GM13976 (cell line): ENCODE results near the gene TRIM5.

ENCODE experiments used
- DNase-seq: peaks from one replicate; pipeline ENCODE4 v3.0.0; 2012; ENCODE audit warnings: low spot score
- in situ Hi-C: fragments of 300-500 bp; cut with MboI; formaldehyde crosslinking; loops from one replicate; pipeline ENCODE4 v1.12.0; 2022; ENCODE audit warnings: low sequenced_read_pairs, mixed read lengths, inconsistent platforms; ENCODE audit not compliant: unreplicated experiment
- TF ChIP-seq, protein P1 (sequence below): IDR thresholded peaks from 2 replicates; pipeline ENCODE4 v1.5.1; 2012; ENCODE audit warnings: borderline replicate concordance, mild to moderate bottlenecking; ENCODE audit not compliant: insufficient read depth; ENCODE audit errors: extremely low read depth, missing control alignments, control extremely low read depth

TRIM5 gene

DNA sequence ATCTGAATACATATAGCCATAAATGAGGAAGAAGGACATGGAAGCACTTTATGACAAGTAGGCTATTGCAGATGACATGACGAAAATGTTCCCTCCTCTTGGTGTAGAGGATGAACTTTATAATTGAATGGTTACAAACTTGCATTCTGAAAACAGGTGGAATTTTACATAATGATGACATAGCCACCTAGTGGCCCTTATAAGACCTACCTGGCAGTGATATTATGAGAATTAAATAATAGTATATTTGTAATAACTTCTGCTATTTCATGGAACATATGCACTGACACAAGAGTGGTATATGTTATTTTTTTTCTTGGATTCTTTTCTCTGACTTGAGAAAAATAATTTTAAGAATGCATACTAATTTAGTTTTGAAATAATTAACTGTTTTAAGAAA is 27.6 kb upstream of the TRIM5 start:
- in situ Hi-C loops, result no loop called here
- no peak for DNase-seq
- TF ChIP-seq, protein P1, sequence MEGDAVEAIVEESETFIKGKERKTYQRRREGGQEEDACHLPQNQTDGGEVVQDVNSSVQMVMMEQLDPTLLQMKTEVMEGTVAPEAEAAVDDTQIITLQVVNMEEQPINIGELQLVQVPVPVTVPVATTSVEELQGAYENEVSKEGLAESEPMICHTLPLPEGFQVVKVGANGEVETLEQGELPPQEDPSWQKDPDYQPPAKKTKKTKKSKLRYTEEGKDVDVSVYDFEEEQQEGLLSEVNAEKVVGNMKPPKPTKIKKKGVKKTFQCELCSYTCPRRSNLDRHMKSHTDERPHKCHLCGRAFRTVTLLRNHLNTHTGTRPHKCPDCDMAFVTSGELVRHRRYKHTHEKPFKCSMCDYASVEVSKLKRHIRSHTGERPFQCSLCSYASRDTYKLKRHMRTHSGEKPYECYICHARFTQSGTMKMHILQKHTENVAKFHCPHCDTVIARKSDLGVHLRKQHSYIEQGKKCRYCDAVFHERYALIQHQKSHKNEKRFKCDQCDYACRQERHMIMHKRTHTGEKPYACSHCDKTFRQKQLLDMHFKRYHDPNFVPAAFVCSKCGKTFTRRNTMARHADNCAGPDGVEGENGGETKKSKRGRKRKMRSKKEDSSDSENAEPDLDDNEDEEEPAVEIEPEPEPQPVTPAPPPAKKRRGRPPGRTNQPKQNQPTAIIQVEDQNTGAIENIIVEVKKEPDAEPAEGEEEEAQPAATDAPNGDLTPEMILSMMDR, result peak; percentile 16

DNA sequence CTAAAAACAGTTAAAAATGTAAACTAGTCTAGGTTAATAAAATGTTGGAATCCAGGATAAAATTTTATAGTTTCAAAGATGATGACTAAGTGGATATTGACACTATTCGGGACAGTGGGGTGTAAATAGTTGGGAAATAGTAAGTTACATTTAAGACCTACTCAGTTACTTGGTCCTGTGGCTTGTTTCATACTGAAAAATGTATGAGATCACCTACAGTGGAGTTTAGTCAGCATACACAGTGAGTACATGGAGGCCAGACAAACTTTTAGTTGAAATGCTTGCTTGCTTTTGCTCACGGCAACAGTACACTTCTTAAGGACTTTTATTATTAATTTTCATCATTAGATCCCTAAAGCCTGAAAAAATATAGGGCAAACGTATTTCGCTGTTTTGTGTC is 20.8 kb upstream of the TRIM5 start:
- TF ChIP-seq, protein P1, result no peak
- no peak for DNase-seq
- in situ Hi-C loops, result no loop called here

DNA sequence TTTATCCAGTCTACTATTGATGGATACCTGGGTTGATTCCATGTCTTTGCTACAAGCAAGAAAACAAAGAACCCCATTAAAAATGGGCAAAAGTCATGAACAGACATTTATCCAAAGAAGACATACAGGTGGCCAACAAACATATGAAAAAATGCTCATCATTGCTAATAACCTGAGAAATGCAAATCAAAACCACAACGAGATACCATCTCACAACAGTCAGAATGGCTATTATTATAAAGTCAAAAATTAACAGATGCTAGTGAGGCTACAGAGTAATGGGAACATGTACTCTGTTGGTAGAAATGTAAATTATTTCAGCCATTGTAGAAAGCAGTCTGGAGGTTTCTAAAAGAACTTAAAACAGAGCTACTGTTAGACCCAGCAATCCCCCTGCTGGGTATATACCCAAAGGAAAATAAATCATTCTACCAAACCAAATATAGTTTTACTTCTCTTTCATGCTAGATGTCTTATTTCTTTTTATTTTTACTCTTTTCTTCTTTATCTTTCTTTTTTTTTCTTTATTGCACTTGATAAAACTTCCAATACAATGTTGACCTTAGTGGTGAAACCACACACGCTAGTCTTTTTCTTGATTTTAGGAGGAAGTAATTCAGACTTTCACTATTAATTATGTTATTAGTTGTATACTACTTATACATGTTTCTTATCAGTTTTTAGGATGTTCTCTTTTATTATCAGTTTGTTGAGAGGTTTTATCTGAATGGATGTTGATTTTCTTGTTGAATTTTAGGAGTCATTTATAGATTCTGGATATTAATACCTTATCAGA is 19.1 kb upstream of the TRIM5 start:
- in situ Hi-C loops, result no loop called here
- DNase-seq, result no peak
- TF ChIP-seq, protein P1, result no peak

DNA sequence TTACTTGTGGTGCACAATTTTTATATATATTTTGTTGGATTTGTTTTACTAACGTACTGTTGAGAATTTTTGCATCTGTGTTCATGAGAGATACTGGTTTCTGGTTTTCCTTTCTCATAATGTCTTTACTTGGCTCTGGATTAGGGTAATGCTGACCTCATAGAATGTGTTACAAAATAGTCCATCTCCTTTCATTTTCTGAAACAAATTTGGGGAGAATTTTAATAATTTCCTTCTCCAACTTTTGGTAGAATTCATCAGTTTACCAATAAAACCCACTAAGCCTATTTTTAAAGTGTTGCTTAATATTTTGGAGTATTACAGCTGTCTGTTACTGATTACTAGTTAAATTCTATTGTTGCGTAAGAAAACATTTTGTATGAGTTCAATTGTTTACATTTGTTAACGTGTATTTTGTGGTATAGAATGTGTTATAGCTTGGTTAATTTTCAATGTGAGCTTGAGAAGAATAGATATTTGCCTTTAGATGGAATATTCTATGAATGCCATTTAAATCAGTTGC is 16.2 kb upstream of the TRIM5 start:
- no peak for DNase-seq
- TF ChIP-seq, protein P1, result no peak
- in situ Hi-C loops, result no loop called here

DNA sequence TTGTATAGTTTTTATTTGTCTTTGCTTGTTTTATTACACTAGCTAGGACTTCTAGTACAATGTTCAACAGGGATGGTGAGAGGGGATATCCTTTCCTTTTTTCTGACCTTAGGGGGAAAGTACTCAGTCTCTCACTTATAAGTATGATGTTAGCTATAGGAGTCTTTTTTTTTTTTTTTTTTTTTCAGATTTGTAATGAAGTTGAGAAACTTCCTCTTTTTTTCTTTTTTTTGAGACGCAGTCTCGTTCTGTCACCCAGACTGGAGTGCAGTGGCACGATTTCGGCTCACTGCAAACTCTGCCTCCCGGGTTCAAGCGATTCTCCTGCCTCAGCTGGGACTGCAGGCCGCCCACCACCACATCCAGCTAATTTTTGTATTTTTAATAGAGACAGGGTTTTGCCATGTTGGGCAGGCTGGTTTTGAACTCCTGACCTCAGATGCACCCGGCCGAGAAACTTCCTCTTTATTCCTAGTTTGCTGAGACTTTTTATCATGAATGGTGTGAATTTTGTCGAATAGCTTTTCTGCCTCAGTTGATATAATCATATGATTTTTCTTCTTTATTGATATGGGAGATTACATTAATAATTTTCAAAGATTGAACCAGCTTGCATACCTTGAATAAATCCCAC is 15.7 kb upstream of the TRIM5 start:
- TF ChIP-seq, protein P1, result no peak
- in situ Hi-C loops, result no loop called here
- no peak for DNase-seq

DNA sequence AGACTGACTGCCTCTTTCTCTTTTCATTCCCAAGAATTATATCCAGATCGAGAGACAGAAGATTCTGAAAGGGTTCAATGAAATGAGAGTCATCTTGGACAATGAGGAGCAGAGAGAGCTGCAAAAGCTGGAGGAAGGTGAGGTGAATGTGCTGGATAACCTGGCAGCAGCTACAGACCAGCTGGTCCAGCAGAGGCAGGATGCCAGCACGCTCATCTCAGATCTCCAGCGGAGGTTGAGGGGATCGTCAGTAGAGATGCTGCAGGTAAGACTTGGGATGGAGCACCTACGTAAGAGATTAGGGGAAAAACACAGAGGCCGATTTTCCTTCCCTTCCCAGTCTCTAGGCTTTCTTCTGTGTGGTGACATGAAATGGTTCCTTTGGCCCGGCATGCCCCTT is 13.4 kb upstream of the TRIM5 start:
- TF ChIP-seq, protein P1, result no peak
- in situ Hi-C loops, result no loop called here
- no peak for DNase-seq

DNA sequence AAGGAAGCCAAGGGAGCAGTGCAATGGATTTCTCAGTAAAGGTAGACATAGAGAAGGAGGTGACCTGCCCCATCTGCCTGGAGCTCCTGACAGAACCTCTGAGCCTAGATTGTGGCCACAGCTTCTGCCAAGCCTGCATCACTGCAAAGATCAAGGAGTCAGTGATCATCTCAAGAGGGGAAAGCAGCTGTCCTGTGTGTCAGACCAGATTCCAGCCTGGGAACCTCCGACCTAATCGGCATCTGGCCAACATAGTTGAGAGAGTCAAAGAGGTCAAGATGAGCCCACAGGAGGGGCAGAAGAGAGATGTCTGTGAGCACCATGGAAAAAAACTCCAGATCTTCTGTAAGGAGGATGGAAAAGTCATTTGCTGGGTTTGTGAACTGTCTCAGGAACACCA is 11.3 kb upstream of the TRIM5 start:
- in situ Hi-C loops, result no loop called here
- TF ChIP-seq, protein P1, result no peak
- DNase-seq, result no peak
